IMR-90 (cell line): ENCODE results near the gene EPN1. TPM values are rescaled to one million over a fixed set of nuclear protein-coding genes. Genes with fewer than 3 reads are reported as not detected.

Source experiments
- ATAC-seq: fragments of 200-7000 bp; cut with Tn5 transposase; 2 replicates; pipeline ENCODE4 v1.9.1; 2020; ENCODE audit warnings: low read depth, mild to moderate bottlenecking, moderate library complexity
- BruUV-seq: library from RNA; stranded (reverse); fragments of 400-500 nt; replicated peaks from 2 replicates; lab custom pipeline; 2021; lab: Mats Ljungman, UMichigan
- CTCF ChIA-PET: fragments of 300-600 bp; formaldehyde crosslinking; extraction: SDS; loops from one replicate; lab custom pipeline; 2021; ENCODE audit warnings: antibody characterized with exemption; lab: Yijun Ruan, JAX
- POLR2A ChIA-PET: fragments of 300-600 bp; sonication (Branson Sonifier 250); formaldehyde crosslinking; loops from one replicate; lab custom pipeline; 2022; ENCODE audit warnings: antibody characterized with exemption; ENCODE audit not compliant: unreplicated experiment; lab: Charles Lee
- DNase-seq: peaks from one replicate; pipeline ENCODE4 v3.0.0; 2013
- H2AFZ ChIP-seq: replicated peaks from 2 replicates; pipeline ENCODE3; 2013; ENCODE audit warnings: low read length, mild to moderate bottlenecking; ENCODE audit not compliant: poor library complexity
- H2AK5ac ChIP-seq: 2 replicates; pipeline ENCODE4 v1.6.1; 2013; ENCODE audit warnings: low read depth, low read length, inconsistent platforms
- H2AK9ac ChIP-seq: replicated peaks from 2 replicates; pipeline ENCODE3; 2013; ENCODE audit warnings: mild to moderate bottlenecking, low read depth, low read length, moderate library complexity; ENCODE audit not compliant: poor library complexity
- H2BK120ac ChIP-seq: 2 replicates; pipeline ENCODE4 v1.6.1; 2013; ENCODE audit warnings: low read depth, low read length, inconsistent platforms
- H2BK15ac ChIP-seq: 3 replicates; pipeline ENCODE4 v1.6.1; 2013; ENCODE audit warnings: low read depth, low read length, inconsistent platforms
- H2BK20ac ChIP-seq: 2 replicates; pipeline ENCODE4 v1.6.1; 2013; ENCODE audit warnings: low read depth, mild to moderate bottlenecking, inconsistent platforms, low read length, moderate library complexity
- H2BK5ac ChIP-seq: 2 replicates; pipeline ENCODE4 v1.6.1; 2013; ENCODE audit warnings: mild to moderate bottlenecking, low read depth, low read length, inconsistent platforms; ENCODE audit not compliant: poor library complexity, severe bottlenecking
- H3K14ac ChIP-seq: replicated peaks from 2 replicates; pipeline ENCODE4 v1.6.1; 2013; ENCODE audit warnings: low read depth, low read length, inconsistent platforms
- H3K18ac ChIP-seq: 2 replicates; pipeline ENCODE4 v1.6.1; 2013; ENCODE audit warnings: low read depth, low read length, control low read depth
- H3K23ac ChIP-seq: 2 replicates; pipeline ENCODE4 v1.6.1; 2013; ENCODE audit warnings: low read depth, low read length, inconsistent platforms
- H3K27ac ChIP-seq: 2 replicates; pipeline ENCODE4 v1.5.1; 2013; ENCODE audit warnings: mild to moderate bottlenecking, control low read depth, low read length; ENCODE audit not compliant: insufficient read depth
- H3K27me3 ChIP-seq: 2 replicates; pipeline ENCODE4 v1.6.1; 2013; ENCODE audit warnings: low read length; ENCODE audit not compliant: control insufficient read depth, insufficient read depth
- H3K36me3 ChIP-seq: 2 replicates; pipeline ENCODE4 v1.6.1; 2013; ENCODE audit warnings: low read length, mixed read lengths; ENCODE audit not compliant: control insufficient read depth, insufficient read depth
- H3K4ac ChIP-seq: 2 replicates; pipeline ENCODE4 v1.6.1; 2013; ENCODE audit warnings: low read depth, low read length, inconsistent platforms
- H3K4me1 ChIP-seq: 2 replicates; pipeline ENCODE4 v1.6.1; 2013; ENCODE audit warnings: low read length, mixed read lengths; ENCODE audit not compliant: control insufficient read depth, insufficient read depth
- H3K4me2 ChIP-seq: 2 replicates; pipeline ENCODE4 v1.6.1; 2013; ENCODE audit warnings: low read depth, mild to moderate bottlenecking, control low read depth, low read length, moderate library complexity
- H3K4me3 ChIP-seq: 2 replicates; pipeline ENCODE4 v1.5.1; 2013; ENCODE audit warnings: low read depth, mild to moderate bottlenecking, control low read depth, low read length, moderate library complexity; ENCODE audit not compliant: insufficient read depth
- H3K56ac ChIP-seq: 2 replicates; pipeline ENCODE4 v1.6.1; 2013; ENCODE audit warnings: low read length, inconsistent platforms; ENCODE audit not compliant: insufficient read depth; ENCODE audit errors: extremely low read depth
- H3K79me1 ChIP-seq, 2 experiments: 2 replicates each; pipeline ENCODE4 v1.6.1; 2013; ENCODE audit warnings: low read length in 2 of 2, inconsistent platforms in 1 of 2, low read depth in 1 of 2
- H3K9ac ChIP-seq: 2 replicates; pipeline ENCODE4 v1.6.1; 2013; ENCODE audit warnings: low read depth, low read length, control low read depth
- H3K9me1 ChIP-seq: 2 replicates; pipeline ENCODE4 v1.6.1; 2013; ENCODE audit warnings: low read length, inconsistent platforms; ENCODE audit not compliant: insufficient read depth
- H3K9me3 ChIP-seq: 2 replicates; pipeline ENCODE4 v1.6.1; 2013; ENCODE audit warnings: low read length; ENCODE audit not compliant: control insufficient read depth, insufficient read depth
- H4K20me1 ChIP-seq: 2 replicates; pipeline ENCODE4 v1.6.1; 2013; ENCODE audit warnings: low read length, inconsistent platforms; ENCODE audit not compliant: insufficient read depth
- H4K5ac ChIP-seq: 2 replicates; pipeline ENCODE4 v1.6.1; 2013; ENCODE audit warnings: mild to moderate bottlenecking, low read depth, low read length, control low read depth
- H4K8ac ChIP-seq, 2 experiments: 2 replicates each; pipeline ENCODE4 v1.6.1; 2013; ENCODE audit warnings: low read depth in 2 of 2, low read length in 2 of 2, control low read depth in 1 of 2, inconsistent platforms in 1 of 2
- H4K91ac ChIP-seq: 2 replicates; pipeline ENCODE4 v1.6.1; 2013; ENCODE audit warnings: low read depth, low read length, inconsistent platforms; ENCODE audit not compliant: insufficient read depth
- ELK1 ChIP-seq: fragments of 150-350 bp; IDR thresholded peaks from 2 replicates; pipeline ENCODE4 v1.6.1; 2016; ENCODE audit warnings: low read depth, mild to moderate bottlenecking, low read length, moderate library complexity, borderline replicate concordance
- WGBS, 2 experiments: methylation state at CpG; one replicate each; pipeline versions ENCODE4 v1.1.5 to v1.1.7; 2013; ENCODE audit warnings: missing lambda C conversion rate in 2 of 2; ENCODE audit not compliant: insufficient read length in 1 of 2; ENCODE audit errors: extremely low coverage in 2 of 2; 5-methylcytosine and 5-hydroxymethylcytosine counted together
- dilution Hi-C: fragments of 300-500 bp; cut with HindIII; formaldehyde crosslinking; loops from one replicate; pipeline ENCODE4 v1.14.3; 2018; ENCODE audit warnings: low sequenced_read_pairs; ENCODE audit not compliant: unreplicated experiment
- in situ Hi-C: fragments of 300-500 bp; cut with MboI; formaldehyde crosslinking; loops from 3 replicates; pipeline ENCODE4 v1.14.3; 2019; ENCODE audit warnings: low sequenced_read_pairs, inconsistent platforms, mixed read lengths
- intact Hi-C: fragments of 100-400 bp; cut with micrococcal nuclease; formaldehyde crosslinking; loops from 2 replicates; pipeline ENCODE4 v1.10.0; 2022
- polyA plus RNA-seq, 3 experiments: library from polyadenylated mRNA; depleted of rRNA; stranded (reverse); fragments of >200 nt; gene quantifications; 2 replicates each; pipeline ENCODE4 v1.2.3, GENCODE V29; 2012; ENCODE audit warnings: low replicate concordance in 1 of 3
- total RNA-seq: library from RNA; depleted of rRNA; stranded (reverse); fragments of >200 nt; gene quantifications from 2 replicates; pipeline ENCODE4 v1.2.3, GENCODE V29; 2012

The EPN1 gene
- total and polyA plus RNA-seq, 2 of the 4 experiments (the other 2 are of a cell fraction) = 19.0 to 122 TPM

GRCh38 chr19:55673465-55673864 is 1.6 kb upstream of the EPN1 start:
- H3K56ac ChIP-seq = no peak overlapping the region
- H2BK20ac ChIP-seq = no peak overlapping the region
- H3K36me3 ChIP-seq = peaks cover 42% of the 10 kb centered on the region
- H4K5ac ChIP-seq = no peak overlapping the region
- H3K27me3 ChIP-seq = no peaks in the 10 kb centered on the region
- no peak overlapping the region for H2BK5ac ChIP-seq
- DNase-seq (no peak), ATAC-seq (no peak)
- no peak overlapping the region for H3K4me2 ChIP-seq
- H3K9ac ChIP-seq = no peak overlapping the region
- dilution Hi-C loops = no loop called here
- intact Hi-C loops = no loop called here
- no peak overlapping the region for H3K27ac ChIP-seq
- in situ Hi-C loops = loop anchor here (25.0 kb wide), 2 partner anchors 1211 to 1536 kb away; partner anchors contain the start of genes CDC42EP5, CNOT3 and LENG9
- no CpG with 5 or more reads among the region's 9 CpGs for WGBS, 2 experiments
- H3K9me1 ChIP-seq = no peaks in the 10 kb centered on the region; the same call in 1 of the 2 replicates
- H2AFZ ChIP-seq = no peak overlapping the region
- H4K8ac ChIP-seq = no peak overlapping the region
- H4K91ac ChIP-seq = no peak overlapping the region
- H2AK5ac ChIP-seq = no peak overlapping the region
- H3K14ac ChIP-seq = no peak overlapping the region
- peaks cover 64% of the 10 kb centered on the region for H4K20me1 ChIP-seq
- H3K79me1 ChIP-seq = peaks cover 20 to 51% of the 10 kb centered on the region in 2 experiments; a peak in 3 of 4 replicates
- no peak overlapping the region for H2BK15ac ChIP-seq
- H3K23ac ChIP-seq = no peak overlapping the region
- ChIA-PET CTCF (no interaction called here), POLR2A (no interaction called here)
- H3K4me3 ChIP-seq = no peak overlapping the region
- H3K4ac ChIP-seq = no peak overlapping the region
- no peak overlapping the region for H2BK120ac ChIP-seq
- no TSS peak for BruUV-seq
- H2AK9ac ChIP-seq = no peak overlapping the region
- H3K4me1 ChIP-seq = peaks cover 5% of the 10 kb centered on the region; the same call in 1 of the 2 replicates
- H3K18ac ChIP-seq = no peak overlapping the region
- TF ChIP-seq ELK1 = no peak
- H3K9me3 ChIP-seq = no peaks in the 10 kb centered on the region
